GM08714 (cell line): ENCODE results near the gene DCLRE1B.

ENCODE experiments used
- H3K4me3 ChIP-seq: fragments of 200-500 bp; sonication (Bioruptor generic); 2 replicates; pipeline ENCODE4 v1.5.1; 2014; ENCODE audit warnings: mild to moderate bottlenecking, low read length, inconsistent platforms
- ZNF274 ChIP-seq: IDR thresholded peaks from 2 replicates; pipeline ENCODE4 v1.6.1; 2012; ENCODE audit warnings: mild to moderate bottlenecking, low read depth, low read length

The DCLRE1B gene

GRCh38 chr1:113899111-113899510, 6.0 kb upstream of the DCLRE1B start:
- H3K4me3 ChIP-seq = no peak overlapping the region
- no peak for TF ChIP-seq ZNF274

- no peak for TF ChIP-seq ZNF274
- no peak overlapping the region for H3K4me3 ChIP-seq
Observed at GRCh38 chr1:113901191-113901590, 3.9 kb upstream of the DCLRE1B start.

GRCh38 chr1:113903501-113904292, 1.4 kb upstream of the DCLRE1B start:
- no peak for TF ChIP-seq ZNF274

GRCh38 chr1:113904293-113904673, 843 bp upstream of the DCLRE1B start:
- peak overlapping the region; percentile 88 for H3K4me3 ChIP-seq
- no peak for TF ChIP-seq ZNF274

More at GRCh38 chr1:113903501-113904292, 1.4 kb upstream of the DCLRE1B start:
- H3K4me3 ChIP-seq = peak overlapping the region; percentile 88

GRCh38 chr1:113905435-113905861, 322 bp downstream of the DCLRE1B start:
- no peak for TF ChIP-seq ZNF274
- peak overlapping the region; percentile 88 for H3K4me3 ChIP-seq

- H3K4me3 ChIP-seq = no peak overlapping the region
- TF ChIP-seq ZNF274 = no peak
Observed at GRCh38 chr1:113912594-113913311, 7.6 kb downstream of the DCLRE1B start.

GRCh38 chr1:113913312-113913668, 8.2 kb downstream of the DCLRE1B start:
- TF ChIP-seq ZNF274 = no peak
- no peak overlapping the region for H3K4me3 ChIP-seq

- no peak overlapping the region for H3K4me3 ChIP-seq
- no peak for TF ChIP-seq ZNF274
Observed at GRCh38 chr1:113913887-113914664, 8.9 kb downstream of the DCLRE1B start.

- no peak overlapping the region for H3K4me3 ChIP-seq
- no peak for TF ChIP-seq ZNF274
Observed at GRCh38 chr1:113916974-113917373, 11.8 kb downstream of the DCLRE1B start.

GRCh38 chr1:113917400-113918082, 12.4 kb downstream of the DCLRE1B start:
- no peak overlapping the region for H3K4me3 ChIP-seq
- TF ChIP-seq ZNF274 = no peak

- no peak for TF ChIP-seq ZNF274
Observed at GRCh38 chr1:113918243-113918642, 13.1 kb downstream of the DCLRE1B start.

GRCh38 chr1:113922957-113923356, 17.8 kb downstream of the DCLRE1B start:
- no peak overlapping the region for H3K4me3 ChIP-seq
- no peak for TF ChIP-seq ZNF274

More at GRCh38 chr1:113918243-113918642, 13.1 kb downstream of the DCLRE1B start:
- no peak overlapping the region for H3K4me3 ChIP-seq

- TF ChIP-seq ZNF274 = no peak
- no peak overlapping the region for H3K4me3 ChIP-seq
Observed at GRCh38 chr1:113924473-113924872, 19.3 kb downstream of the DCLRE1B start.

- no peak for TF ChIP-seq ZNF274
- peak overlapping the region; percentile 100 for H3K4me3 ChIP-seq
Observed at GRCh38 chr1:113928187-113928930, 23.2 kb downstream of the DCLRE1B start.
